IMR-90 (cell line): Measurements from ENCODE around the gene COPS9. TPM values are rescaled to one million over a fixed set of nuclear protein-coding genes. Genes with fewer than 3 reads are reported as not detected.

Experiments
- ATAC-seq: fragments of 200-7000 bp; cut with Tn5 transposase; 2 replicates; pipeline ENCODE4 v1.9.1; 2020; ENCODE audit warnings: low read depth, mild to moderate bottlenecking, moderate library complexity
- BruUV-seq: library from RNA; stranded (reverse); fragments of 400-500 nt; replicated peaks from 2 replicates; lab custom pipeline; 2021; lab: Mats Ljungman, UMichigan
- CTCF ChIA-PET: fragments of 300-600 bp; formaldehyde crosslinking; extraction: SDS; loops from one replicate; lab custom pipeline; 2021; ENCODE audit warnings: antibody characterized with exemption; lab: Yijun Ruan, JAX
- POLR2A ChIA-PET: fragments of 300-600 bp; sonication (Branson Sonifier 250); formaldehyde crosslinking; loops from one replicate; lab custom pipeline; 2022; ENCODE audit warnings: antibody characterized with exemption; ENCODE audit not compliant: unreplicated experiment; lab: Charles Lee
- DNase-seq: peaks from one replicate; pipeline ENCODE4 v3.0.0; 2013
- H2AFZ ChIP-seq: replicated peaks from 2 replicates; pipeline ENCODE3; 2013; ENCODE audit warnings: low read length, mild to moderate bottlenecking; ENCODE audit not compliant: poor library complexity
- H2AK5ac ChIP-seq: 2 replicates; pipeline ENCODE4 v1.6.1; 2013; ENCODE audit warnings: low read depth, low read length, inconsistent platforms
- H2AK9ac ChIP-seq: replicated peaks from 2 replicates; pipeline ENCODE3; 2013; ENCODE audit warnings: mild to moderate bottlenecking, low read depth, low read length, moderate library complexity; ENCODE audit not compliant: poor library complexity
- H2BK120ac ChIP-seq: 2 replicates; pipeline ENCODE4 v1.6.1; 2013; ENCODE audit warnings: low read depth, low read length, inconsistent platforms
- H2BK15ac ChIP-seq: 3 replicates; pipeline ENCODE4 v1.6.1; 2013; ENCODE audit warnings: low read depth, low read length, inconsistent platforms
- H2BK20ac ChIP-seq: 2 replicates; pipeline ENCODE4 v1.6.1; 2013; ENCODE audit warnings: low read depth, mild to moderate bottlenecking, inconsistent platforms, low read length, moderate library complexity
- H2BK5ac ChIP-seq: 2 replicates; pipeline ENCODE4 v1.6.1; 2013; ENCODE audit warnings: mild to moderate bottlenecking, low read depth, low read length, inconsistent platforms; ENCODE audit not compliant: poor library complexity, severe bottlenecking
- H3K14ac ChIP-seq: replicated peaks from 2 replicates; pipeline ENCODE4 v1.6.1; 2013; ENCODE audit warnings: low read depth, low read length, inconsistent platforms
- H3K18ac ChIP-seq: 2 replicates; pipeline ENCODE4 v1.6.1; 2013; ENCODE audit warnings: low read depth, low read length, control low read depth
- H3K23ac ChIP-seq: 2 replicates; pipeline ENCODE4 v1.6.1; 2013; ENCODE audit warnings: low read depth, low read length, inconsistent platforms
- H3K27ac ChIP-seq: 2 replicates; pipeline ENCODE4 v1.5.1; 2013; ENCODE audit warnings: mild to moderate bottlenecking, control low read depth, low read length; ENCODE audit not compliant: insufficient read depth
- H3K27me3 ChIP-seq: 2 replicates; pipeline ENCODE4 v1.6.1; 2013; ENCODE audit warnings: low read length; ENCODE audit not compliant: control insufficient read depth, insufficient read depth
- H3K36me3 ChIP-seq: 2 replicates; pipeline ENCODE4 v1.6.1; 2013; ENCODE audit warnings: low read length, mixed read lengths; ENCODE audit not compliant: control insufficient read depth, insufficient read depth
- H3K4ac ChIP-seq: 2 replicates; pipeline ENCODE4 v1.6.1; 2013; ENCODE audit warnings: low read depth, low read length, inconsistent platforms
- H3K4me1 ChIP-seq: 2 replicates; pipeline ENCODE4 v1.6.1; 2013; ENCODE audit warnings: low read length, mixed read lengths; ENCODE audit not compliant: control insufficient read depth, insufficient read depth
- H3K4me2 ChIP-seq: 2 replicates; pipeline ENCODE4 v1.6.1; 2013; ENCODE audit warnings: low read depth, mild to moderate bottlenecking, control low read depth, low read length, moderate library complexity
- H3K4me3 ChIP-seq: 2 replicates; pipeline ENCODE4 v1.5.1; 2013; ENCODE audit warnings: low read depth, mild to moderate bottlenecking, control low read depth, low read length, moderate library complexity; ENCODE audit not compliant: insufficient read depth
- H3K56ac ChIP-seq: 2 replicates; pipeline ENCODE4 v1.6.1; 2013; ENCODE audit warnings: low read length, inconsistent platforms; ENCODE audit not compliant: insufficient read depth; ENCODE audit errors: extremely low read depth
- H3K79me1 ChIP-seq, 2 experiments: 2 replicates each; pipeline ENCODE4 v1.6.1; 2013; ENCODE audit warnings: low read length in 2 of 2, inconsistent platforms in 1 of 2, low read depth in 1 of 2
- H3K9ac ChIP-seq: 2 replicates; pipeline ENCODE4 v1.6.1; 2013; ENCODE audit warnings: low read depth, low read length, control low read depth
- H3K9me1 ChIP-seq: 2 replicates; pipeline ENCODE4 v1.6.1; 2013; ENCODE audit warnings: low read length, inconsistent platforms; ENCODE audit not compliant: insufficient read depth
- H3K9me3 ChIP-seq: 2 replicates; pipeline ENCODE4 v1.6.1; 2013; ENCODE audit warnings: low read length; ENCODE audit not compliant: control insufficient read depth, insufficient read depth
- H4K20me1 ChIP-seq: 2 replicates; pipeline ENCODE4 v1.6.1; 2013; ENCODE audit warnings: low read length, inconsistent platforms; ENCODE audit not compliant: insufficient read depth
- H4K5ac ChIP-seq: 2 replicates; pipeline ENCODE4 v1.6.1; 2013; ENCODE audit warnings: mild to moderate bottlenecking, low read depth, low read length, control low read depth
- H4K8ac ChIP-seq, 2 experiments: 2 replicates each; pipeline ENCODE4 v1.6.1; 2013; ENCODE audit warnings: low read depth in 2 of 2, low read length in 2 of 2, control low read depth in 1 of 2, inconsistent platforms in 1 of 2
- H4K91ac ChIP-seq: 2 replicates; pipeline ENCODE4 v1.6.1; 2013; ENCODE audit warnings: low read depth, low read length, inconsistent platforms; ENCODE audit not compliant: insufficient read depth
- BHLHE40 ChIP-seq: fragments of 150-350 bp; IDR thresholded peaks from 2 replicates; pipeline ENCODE4 v1.6.1; 2016; ENCODE audit warnings: mild to moderate bottlenecking, low read depth, low read length
- CEBPB ChIP-seq: IDR thresholded peaks from 2 replicates; pipeline ENCODE4 v1.6.1; 2012; ENCODE audit warnings: low read depth, low read length, improper control_type of control experiment
- CHD1 ChIP-seq: IDR thresholded peaks from 2 replicates; pipeline ENCODE4 v1.6.1; 2012; ENCODE audit warnings: low read depth, low read length, improper control_type of control experiment
- FOS ChIP-seq: fragments of 150-350 bp; IDR thresholded peaks from 2 replicates; pipeline ENCODE4 v1.6.1; 2016; ENCODE audit warnings: low read depth, low read length
- MAZ ChIP-seq: IDR thresholded peaks from 2 replicates; pipeline ENCODE4 v1.6.1; 2012; ENCODE audit warnings: low read depth, mild to moderate bottlenecking, low read length, improper control_type of control experiment, moderate library complexity, borderline replicate concordance
- NFE2L2 ChIP-seq: fragments of 150-350 bp; IDR thresholded peaks from 2 replicates; pipeline ENCODE4 v1.6.1; 2016; ENCODE audit warnings: low read depth, mild to moderate bottlenecking, low read length
- RAD21 ChIP-seq: IDR thresholded peaks from 2 replicates; pipeline ENCODE4 v1.6.1; 2012; ENCODE audit warnings: low read length, improper control_type of control experiment
- RCOR1 ChIP-seq: IDR thresholded peaks from 2 replicates; pipeline ENCODE4 v1.6.1; 2012; ENCODE audit warnings: mild to moderate bottlenecking, low read length, improper control_type of control experiment; ENCODE audit not compliant: insufficient replicate concordance
- RFX5 ChIP-seq: IDR thresholded peaks from 2 replicates; pipeline ENCODE4 v1.8.0; 2012; ENCODE audit warnings: low read depth, mild to moderate bottlenecking, low read length, moderate library complexity
- SMC3 ChIP-seq: fragments of 150-350 bp; IDR thresholded peaks from 2 replicates; pipeline ENCODE4 v1.6.1; 2016; ENCODE audit warnings: low read depth, mild to moderate bottlenecking, antibody characterized with exemption, low read length, moderate library complexity
- WGBS, 2 experiments: methylation state at CpG; one replicate each; pipeline versions ENCODE4 v1.1.5 to v1.1.7; 2013; ENCODE audit warnings: missing lambda C conversion rate in 2 of 2; ENCODE audit not compliant: insufficient read length in 1 of 2; ENCODE audit errors: extremely low coverage in 2 of 2; 5-methylcytosine and 5-hydroxymethylcytosine counted together
- dilution Hi-C: fragments of 300-500 bp; cut with HindIII; formaldehyde crosslinking; loops from one replicate; pipeline ENCODE4 v1.14.3; 2018; ENCODE audit warnings: low sequenced_read_pairs; ENCODE audit not compliant: unreplicated experiment
- in situ Hi-C: fragments of 300-500 bp; cut with MboI; formaldehyde crosslinking; loops from 3 replicates; pipeline ENCODE4 v1.14.3; 2019; ENCODE audit warnings: low sequenced_read_pairs, inconsistent platforms, mixed read lengths
- intact Hi-C: fragments of 100-400 bp; cut with micrococcal nuclease; formaldehyde crosslinking; loops from 2 replicates; pipeline ENCODE4 v1.10.0; 2022
- polyA plus RNA-seq, 3 experiments: library from polyadenylated mRNA; depleted of rRNA; stranded (reverse); fragments of >200 nt; gene quantifications; 2 replicates each; pipeline ENCODE4 v1.2.3, GENCODE V29; 2012; ENCODE audit warnings: low replicate concordance in 1 of 3
- total RNA-seq: library from RNA; depleted of rRNA; stranded (reverse); fragments of >200 nt; gene quantifications from 2 replicates; pipeline ENCODE4 v1.2.3, GENCODE V29; 2012
- TF ChIP-seq, protein P1 (sequence below): conservative IDR thresholded peaks from 2 replicates; pipeline ENCODE4 v1.5.1; 2012; ENCODE audit warnings: mild to moderate bottlenecking, low read depth, low read length, improper control_type of control experiment
- TF ChIP-seq, protein P2 (sequence below): fragments of 150-350 bp; IDR thresholded peaks from 2 replicates; pipeline ENCODE4 v1.6.1; 2017; ENCODE audit warnings: mild to moderate bottlenecking, antibody characterized with exemption, low read length, low read depth
- TF ChIP-seq, protein P3 (sequence below): fragments of 150-350 bp; IDR thresholded peaks from 2 replicates; pipeline ENCODE4 v1.6.1; 2016; ENCODE audit warnings: low read depth, mild to moderate bottlenecking, low read length, moderate library complexity, borderline replicate concordance

COPS9 gene
- total and polyA plus RNA-seq, 2 of the 4 experiments (the other 2 are of a cell fraction): 85.9 to 309 TPM

DNA sequence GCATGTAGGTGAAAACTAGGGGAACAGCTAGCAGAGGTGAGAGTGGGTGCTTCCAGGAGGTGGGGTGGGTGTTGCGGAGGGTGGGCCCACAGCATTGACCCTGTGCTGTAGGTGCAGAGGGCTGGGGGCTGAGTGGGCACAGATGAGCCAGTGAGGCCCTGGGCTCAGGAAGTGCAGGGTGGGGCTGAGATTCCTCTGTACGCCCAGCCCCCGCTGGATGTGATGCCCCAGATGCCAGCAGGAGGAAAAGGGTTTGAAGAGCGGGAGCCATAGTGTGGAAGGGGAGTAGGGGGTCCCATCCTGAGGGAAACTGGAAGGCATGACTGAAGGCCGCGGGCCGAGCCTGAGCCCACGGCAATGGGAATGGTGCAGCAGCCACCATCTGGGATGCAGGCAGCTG is 18.5 kb upstream of the COPS9 start:
- in situ Hi-C loops (no loop called here), dilution Hi-C loops (no loop called here), intact Hi-C loops (no loop called here)
- Histone ChIP-seq H4K20me1 (no peaks in the 10 kb centered on the region), H3K18ac (no peak overlapping the region), H3K9ac (no peak overlapping the region), H2BK15ac (no peak overlapping the region), H3K4me1 (no peaks in the 10 kb centered on the region), H3K79me1 (no peaks in the 10 kb centered on the region), H3K4me3 (no peak overlapping the region), H2BK5ac (no peak overlapping the region), H3K56ac (no peak overlapping the region), H3K36me3 (no peaks in the 10 kb centered on the region), H4K5ac (no peak overlapping the region), H3K9me3 (0 out of 2 replicates have a peak, but pooled peaks cover 1% of the 10 kb centered on the region), H3K9me1 (no peaks in the 10 kb centered on the region), H2AFZ (no peak overlapping the region), H3K4me2 (no peak overlapping the region), H2BK120ac (no peak overlapping the region), H3K14ac (no peak overlapping the region), H3K23ac (no peak overlapping the region), H3K4ac (no peak overlapping the region), H2AK5ac (no peak overlapping the region), H2AK9ac (no peak overlapping the region), H2BK20ac (no peak overlapping the region), H4K91ac (no peak overlapping the region), H3K27me3 (peaks cover 40% of the 10 kb centered on the region), H3K27ac (no peak overlapping the region), H4K8ac (no peak overlapping the region)
- BruUV-seq: no TSS peak
- no peak for TF ChIP-seq NFE2L2
- TF ChIP-seq, protein P1, sequence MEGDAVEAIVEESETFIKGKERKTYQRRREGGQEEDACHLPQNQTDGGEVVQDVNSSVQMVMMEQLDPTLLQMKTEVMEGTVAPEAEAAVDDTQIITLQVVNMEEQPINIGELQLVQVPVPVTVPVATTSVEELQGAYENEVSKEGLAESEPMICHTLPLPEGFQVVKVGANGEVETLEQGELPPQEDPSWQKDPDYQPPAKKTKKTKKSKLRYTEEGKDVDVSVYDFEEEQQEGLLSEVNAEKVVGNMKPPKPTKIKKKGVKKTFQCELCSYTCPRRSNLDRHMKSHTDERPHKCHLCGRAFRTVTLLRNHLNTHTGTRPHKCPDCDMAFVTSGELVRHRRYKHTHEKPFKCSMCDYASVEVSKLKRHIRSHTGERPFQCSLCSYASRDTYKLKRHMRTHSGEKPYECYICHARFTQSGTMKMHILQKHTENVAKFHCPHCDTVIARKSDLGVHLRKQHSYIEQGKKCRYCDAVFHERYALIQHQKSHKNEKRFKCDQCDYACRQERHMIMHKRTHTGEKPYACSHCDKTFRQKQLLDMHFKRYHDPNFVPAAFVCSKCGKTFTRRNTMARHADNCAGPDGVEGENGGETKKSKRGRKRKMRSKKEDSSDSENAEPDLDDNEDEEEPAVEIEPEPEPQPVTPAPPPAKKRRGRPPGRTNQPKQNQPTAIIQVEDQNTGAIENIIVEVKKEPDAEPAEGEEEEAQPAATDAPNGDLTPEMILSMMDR: no peak
- no peak for TF ChIP-seq BHLHE40
- no peak for TF ChIP-seq CHD1
- TF ChIP-seq, protein P2, sequence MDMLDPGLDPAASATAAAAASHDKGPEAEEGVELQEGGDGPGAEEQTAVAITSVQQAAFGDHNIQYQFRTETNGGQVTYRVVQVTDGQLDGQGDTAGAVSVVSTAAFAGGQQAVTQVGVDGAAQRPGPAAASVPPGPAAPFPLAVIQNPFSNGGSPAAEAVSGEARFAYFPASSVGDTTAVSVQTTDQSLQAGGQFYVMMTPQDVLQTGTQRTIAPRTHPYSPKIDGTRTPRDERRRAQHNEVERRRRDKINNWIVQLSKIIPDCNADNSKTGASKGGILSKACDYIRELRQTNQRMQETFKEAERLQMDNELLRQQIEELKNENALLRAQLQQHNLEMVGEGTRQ: no peak
- no peak for TF ChIP-seq RAD21
- TF ChIP-seq, protein P3, sequence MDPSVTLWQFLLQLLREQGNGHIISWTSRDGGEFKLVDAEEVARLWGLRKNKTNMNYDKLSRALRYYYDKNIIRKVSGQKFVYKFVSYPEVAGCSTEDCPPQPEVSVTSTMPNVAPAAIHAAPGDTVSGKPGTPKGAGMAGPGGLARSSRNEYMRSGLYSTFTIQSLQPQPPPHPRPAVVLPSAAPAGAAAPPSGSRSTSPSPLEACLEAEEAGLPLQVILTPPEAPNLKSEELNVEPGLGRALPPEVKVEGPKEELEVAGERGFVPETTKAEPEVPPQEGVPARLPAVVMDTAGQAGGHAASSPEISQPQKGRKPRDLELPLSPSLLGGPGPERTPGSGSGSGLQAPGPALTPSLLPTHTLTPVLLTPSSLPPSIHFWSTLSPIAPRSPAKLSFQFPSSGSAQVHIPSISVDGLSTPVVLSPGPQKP: no peak
- no peak for TF ChIP-seq CEBPB
- no peak for TF ChIP-seq SMC3
- TF ChIP-seq RFX5: no peak
- TF ChIP-seq MAZ: no peak
- TF ChIP-seq FOS: no peak
- TF ChIP-seq RCOR1: no peak
- ChIA-PET CTCF (no interaction called here), POLR2A (no interaction called here)
- ATAC-seq (no peak), DNase-seq (no peak)
- WGBS, 2 experiments: no CpG with 5 or more reads among the region's 8 CpGs
